H1 (cell line): ENCODE results near the gene CADPS. TPM values are rescaled to one million over a fixed set of nuclear protein-coding genes. Genes with fewer than 3 reads are reported as not detected.

Experiments used
- CTCF ChIA-PET: fragments of 300-600 bp; sonication (Branson Sonifier 250); formaldehyde crosslinking; loops from one replicate; lab custom pipeline; 2021; ENCODE audit not compliant: partially characterized antibody; lab: Charles Lee
- POLR2A ChIA-PET: fragments of 300-600 bp; sonication (Branson Sonifier 250); formaldehyde crosslinking; loops from one replicate; lab custom pipeline; 2021; ENCODE audit warnings: inconsistent platforms; ENCODE audit not compliant: partially characterized antibody; lab: Charles Lee
- DNase-seq, 2 experiments: peaks; one replicate each; pipeline versions ENCODE4 v3.0.0 to v3.0.0-alpha.2; 2010 to 2022; ENCODE audit warnings: low spot score in 2 of 2, low read depth in 1 of 2, mixed read lengths in 1 of 2
- FAIRE-seq: peaks from 2 replicates; lab custom pipeline; 2011; peaks lifted over from hg19 to GRCh38; lab: Jason Lieb, UNC
- H2AFZ ChIP-seq: 2 replicates; pipeline ENCODE4 v1.8.1; 2012; ENCODE audit warnings: low read length, inconsistent platforms
- H2AK5ac ChIP-seq: 2 replicates; pipeline ENCODE4 v1.6.1; 2013; ENCODE audit warnings: low read depth, low read length
- H2BK120ac ChIP-seq: replicated peaks from 2 replicates; pipeline ENCODE3; 2013; ENCODE audit warnings: low read depth, low read length, inconsistent platforms
- H2BK12ac ChIP-seq: 2 replicates; pipeline ENCODE4 v1.6.1; 2013; ENCODE audit warnings: low read depth, low read length
- H2BK15ac ChIP-seq: 2 replicates; pipeline ENCODE4 v1.6.1; 2013; ENCODE audit warnings: low read length
- H2BK20ac ChIP-seq: 2 replicates; pipeline ENCODE4 v1.6.1; 2013; ENCODE audit warnings: low read length
- H2BK5ac ChIP-seq: 2 replicates; pipeline ENCODE4 v1.6.1; 2013; ENCODE audit warnings: low read depth, low read length
- H3K14ac ChIP-seq: 2 replicates; pipeline ENCODE4 v1.6.1; 2013; ENCODE audit warnings: inconsistent platforms; ENCODE audit not compliant: insufficient read length
- H3K18ac ChIP-seq: 2 replicates; pipeline ENCODE4 v1.6.1; 2013; ENCODE audit warnings: low read length; ENCODE audit errors: extremely low read depth
- H3K23ac ChIP-seq: 2 replicates; pipeline ENCODE4 v1.6.1; 2013; ENCODE audit warnings: inconsistent platforms; ENCODE audit not compliant: insufficient read length
- H3K23me2 ChIP-seq: 2 replicates; pipeline ENCODE4 v1.6.1; 2013; ENCODE audit warnings: low read depth, low read length
- H3K27ac ChIP-seq: 2 replicates; pipeline ENCODE4 v1.6.1; 2011; ENCODE audit warnings: low read depth, low read length, inconsistent platforms
- H3K27me3 ChIP-seq, 4 experiments: replicated peaks in 1 of 4; 1 replicate in 1 of 4; 2 replicates in 3 of 4; pipeline versions ENCODE4 v1.6.1 to v1.8.1; 2011 to 2013; ENCODE audit warnings: low read length in 3 of 4, mild to moderate bottlenecking in 3 of 4, inconsistent platforms in 2 of 4, mixed read lengths in 2 of 4, moderate library complexity in 1 of 4; ENCODE audit not compliant: control insufficient read depth in 3 of 4, insufficient read depth in 3 of 4; ENCODE audit errors: extremely low read depth in 1 of 4
- H3K36me3 ChIP-seq, 4 experiments: 2 replicates each; pipeline versions ENCODE4 v1.6.1 to v1.8.1; 2011 to 2013; ENCODE audit warnings: mild to moderate bottlenecking in 4 of 4, low read length in 3 of 4, moderate library complexity in 2 of 4, control low read depth in 1 of 4, inconsistent platforms in 1 of 4; ENCODE audit not compliant: insufficient read depth in 4 of 4, control insufficient read depth in 2 of 4
- H3K4ac ChIP-seq: replicated peaks from 2 replicates; pipeline ENCODE3; 2013; ENCODE audit warnings: low read length, low read depth, mixed read lengths, inconsistent platforms; ENCODE audit not compliant: insufficient read length
- H3K4me1 ChIP-seq, 4 experiments: replicated peaks in 1 of 4; 1 replicate in 1 of 4; 2 replicates in 3 of 4; pipeline versions ENCODE4 v1.6.1 to v1.8.1; 2011 to 2013; ENCODE audit warnings: low read length in 3 of 4, inconsistent platforms in 2 of 4, mixed read lengths in 1 of 4; ENCODE audit not compliant: insufficient read depth in 4 of 4, control insufficient read depth in 3 of 4
- H3K4me2 ChIP-seq, 2 experiments: 2 replicates each; pipeline versions ENCODE4 v1.6.1 to v1.8.1; 2011 to 2013; ENCODE audit warnings: low read depth in 2 of 2, low read length in 2 of 2, control low read depth in 1 of 2, inconsistent platforms in 1 of 2, mild to moderate bottlenecking in 1 of 2; ENCODE audit not compliant: insufficient read depth in 1 of 2
- H3K4me3 ChIP-seq, 4 experiments: fragments of 200-600, 300-600 bp in 1 of 4; sonication (generic), shearing (Covaris generic), sonication (Bioruptor Twin) in 1 of 4; 2 replicates each; pipeline versions ENCODE4 v1.5.1 to v1.8.1; 2011 to 2016; ENCODE audit warnings: low read length in 4 of 4, low read depth in 3 of 4, control low read depth in 2 of 4, inconsistent platforms in 2 of 4, mild to moderate bottlenecking in 2 of 4, mixed read lengths in 1 of 4, moderate library complexity in 1 of 4; ENCODE audit not compliant: insufficient read depth in 2 of 4; ENCODE audit errors: extremely low read depth in 1 of 4
- H3K56ac ChIP-seq: replicated peaks from 2 replicates; pipeline ENCODE3; 2013; ENCODE audit warnings: low read depth, mild to moderate bottlenecking, mixed read lengths, low read length, inconsistent platforms; ENCODE audit not compliant: insufficient read length
- H3K79me1 ChIP-seq: 2 replicates; pipeline ENCODE4 v1.6.1; 2013; ENCODE audit warnings: low read depth, low read length, control low read depth
- H3K79me2 ChIP-seq, 2 experiments: 2 replicates each; pipeline versions ENCODE4 v1.6.1 to v1.8.1; 2012 to 2013; ENCODE audit warnings: low read length in 2 of 2, mild to moderate bottlenecking in 2 of 2, inconsistent platforms in 1 of 2; ENCODE audit not compliant: insufficient read depth in 2 of 2, control insufficient read depth in 1 of 2
- H3K9ac ChIP-seq, 4 experiments: replicated peaks in 1 of 4; 1 replicate in 1 of 4; 2 replicates in 3 of 4; pipeline versions ENCODE4 v1.6.1 to v1.8.1; 2011 to 2013; ENCODE audit warnings: low read depth in 3 of 4, low read length in 3 of 4, control low read depth in 2 of 4, mild to moderate bottlenecking in 2 of 4, moderate library complexity in 2 of 4, inconsistent platforms in 1 of 4; ENCODE audit errors: extremely low read depth in 1 of 4
- H3K9me3 ChIP-seq, 2 experiments: 2 replicates each; pipeline versions ENCODE4 v1.6.1 to v1.8.1; 2012 to 2013; ENCODE audit warnings: mild to moderate bottlenecking in 2 of 2, moderate library complexity in 2 of 2, control low read depth in 1 of 2, inconsistent platforms in 1 of 2, low read depth in 1 of 2, low read length in 1 of 2, mixed read lengths in 1 of 2; ENCODE audit not compliant: insufficient read depth in 2 of 2
- H4K20me1 ChIP-seq, 2 experiments: replicated peaks in 1 of 2; 2 replicates each; pipeline versions ENCODE3 to v1.8.1; 2011 to 2013; ENCODE audit warnings: inconsistent platforms in 2 of 2, low read length in 2 of 2, mild to moderate bottlenecking in 1 of 2; ENCODE audit not compliant: insufficient read depth in 2 of 2, control insufficient read depth in 1 of 2
- H4K5ac ChIP-seq: 2 replicates; pipeline ENCODE4 v1.6.1; 2013; ENCODE audit warnings: low read length, low read depth, mixed read lengths, inconsistent platforms; ENCODE audit not compliant: insufficient read length
- H4K8ac ChIP-seq: 2 replicates; pipeline ENCODE4 v1.8.0; 2013; ENCODE audit warnings: mild to moderate bottlenecking, moderate library complexity, low read length, inconsistent platforms; ENCODE audit not compliant: insufficient read depth; ENCODE audit errors: extremely low read depth
- H4K91ac ChIP-seq: replicated peaks from 2 replicates; pipeline ENCODE3; 2013; ENCODE audit warnings: low read length, mixed read lengths, inconsistent platforms; ENCODE audit not compliant: insufficient read length
- ASH2L ChIP-seq: fragments of 200-600, 300-600 bp; sonication (generic); IDR thresholded peaks from one replicate; pipeline ENCODE4 v1.7.1; 2017; ENCODE audit warnings: low read length
- CBX8 ChIP-seq: fragments of 300-800, 300-1000 bp; sonication (generic); IDR thresholded peaks from 2 replicates; pipeline ENCODE4 v1.7.1; 2016; ENCODE audit warnings: low read depth, low read length, borderline replicate concordance
- CHD1 ChIP-seq: IDR thresholded peaks from 2 replicates; pipeline ENCODE4 v1.6.1; 2012; ENCODE audit warnings: low read depth, low read length, improper control_type of control experiment
- FOSL1 ChIP-seq: IDR thresholded peaks from 2 replicates; pipeline ENCODE4 v1.6.1; 2011; ENCODE audit warnings: mild to moderate bottlenecking, low read depth, low read length, moderate library complexity; ENCODE audit not compliant: insufficient read depth
- HDAC2 ChIP-seq, 2 experiments: fragments of 300-600 bp in 1 of 2; sonication (generic) in 1 of 2; IDR thresholded peaks; 2 replicates each; pipeline ENCODE4 v1.6.1; 2011 to 2012; ENCODE audit warnings: low read depth in 2 of 2, low read length in 2 of 2, mild to moderate bottlenecking in 2 of 2, moderate library complexity in 2 of 2, borderline replicate concordance in 1 of 2, inconsistent platforms in 1 of 2
- MAFK ChIP-seq: IDR thresholded peaks from 2 replicates; pipeline ENCODE4 v1.6.1; 2012; ENCODE audit warnings: low read depth, mild to moderate bottlenecking, improper control_type of control experiment, low read length
- PHF8 ChIP-seq: fragments of 200-600 bp; sonication (generic); conservative IDR thresholded peaks from 2 replicates; pipeline ENCODE4 v1.7.1; 2012; ENCODE audit warnings: low read depth, mild to moderate bottlenecking, inconsistent platforms, low read length, moderate library complexity
- RAD21 ChIP-seq, 2 experiments: IDR thresholded peaks in 1 of 2; conservative IDR thresholded peaks in 1 of 2; 2 replicates each; pipeline ENCODE4 v1.6.1; 2011; ENCODE audit warnings: low read depth in 2 of 2, low read length in 2 of 2, improper control_type of control experiment in 1 of 2, inconsistent platforms in 1 of 2, mild to moderate bottlenecking in 1 of 2, moderate library complexity in 1 of 2
- RFX5 ChIP-seq: IDR thresholded peaks from 2 replicates; pipeline ENCODE4 v1.6.1; 2011; ENCODE audit warnings: low read depth, low read length, improper control_type of control experiment, borderline replicate concordance
- RXRA ChIP-seq: IDR thresholded peaks from 2 replicates; pipeline ENCODE4 v1.6.1; 2011; ENCODE audit warnings: low read depth, mild to moderate bottlenecking, low read length, moderate library complexity; ENCODE audit not compliant: insufficient read depth
- SRF ChIP-seq: IDR thresholded peaks from 2 replicates; pipeline ENCODE4 v1.6.1; 2011; ENCODE audit warnings: mild to moderate bottlenecking, low read depth, low read length, moderate library complexity
- TCF12 ChIP-seq: IDR thresholded peaks from 2 replicates; pipeline ENCODE4 v1.6.1; 2011; ENCODE audit warnings: low read depth, mild to moderate bottlenecking, low read length
- WGBS, 2 experiments: shearing (Covaris generic) in 1 of 2; methylation state at CpG; one replicate each; pipeline versions ENCODE4 v1.1.6 to v1.1.7; 2013 to 2015; ENCODE audit warnings: low lambda C conversion rate in 2 of 2, mixed read lengths in 2 of 2, inconsistent platforms in 1 of 2, low coverage in 1 of 2, missing lambda C conversion rate in 1 of 2; ENCODE audit not compliant: insufficient replicate concordance in 2 of 2, insufficient coverage in 1 of 2, insufficient read length in 1 of 2; ENCODE audit errors: extremely low coverage in 1 of 2, missing lambda C conversion rate in 1 of 2; 5-methylcytosine and 5-hydroxymethylcytosine counted together
- polyA plus RNA-seq, 7 experiments: library from polyadenylated mRNA; depleted of rRNA in 3 of 7; stranded (reverse) in 5 of 7; unstranded in 2 of 7; fragments of >200 nt in 5 of 7; fragments of 200-250 nt in 2 of 7; gene quantifications; 1 replicate in 5 of 7; 2 replicates in 1 of 7; 4 replicates in 1 of 7; pipeline versions ENCODE4 v1.2.1 to v1.2.3, GENCODE V29; 2011 to 2013; ENCODE audit warnings: missing spikeins in 2 of 7, mixed read lengths in 2 of 7
- total RNA-seq: library from RNA; stranded (reverse); fragmentation: NEBNext Ultra II Directional; extraction: Animal tissue kit (Norgen Biotek cat#: 25700); gene quantifications from 2 replicates; pipeline ENCODE4 v1.2.1, GENCODE V29; 2021
- TF ChIP-seq, protein P1 (sequence below): IDR thresholded peaks from 2 replicates; pipeline ENCODE4 v1.6.1; 2012; ENCODE audit warnings: inconsistent platforms

Gene CADPS
- total and polyA plus RNA-seq, 2 of the 8 experiments (the other 6 are each of a cell fraction or from before 2014, with no cell fraction given) = 7.1 to 10.2 TPM

DNA sequence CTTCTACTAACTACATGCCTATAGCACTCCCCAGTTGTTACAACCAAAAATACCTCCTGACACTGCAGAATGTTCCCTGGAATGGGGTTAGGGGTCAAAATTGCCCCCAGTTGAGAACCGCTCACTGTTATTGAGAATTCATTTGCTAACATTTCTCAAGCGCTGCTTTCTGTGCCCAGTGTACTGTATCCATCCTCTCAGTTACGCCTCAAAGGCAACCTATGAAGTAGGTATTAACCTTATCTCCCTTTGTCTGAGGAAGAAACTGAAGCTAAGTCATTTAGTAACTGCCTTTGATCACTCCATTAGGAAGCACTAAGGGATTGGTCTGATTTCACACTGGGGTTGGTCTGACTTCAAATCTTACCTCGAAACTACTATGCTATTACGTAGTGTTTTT is 70.1 kb downstream of the CADPS start:
- no peaks in the 10 kb centered on the region for H3K27me3 ChIP-seq
- 84% methylated on average over 5 of the region's 5 CpGs; no CpG with 5 or more reads in 1 of the 2 experiments for WGBS, 2 experiments
- TF ChIP-seq ASH2L (no peak), CBX8 (no peak), RAD21 (IDR thresholded peaks at IDR 0.05 in 1 of 2, conservative IDR thresholded peaks at IDR 0.05 in 1 of 2; ENCODE audit: low read depth in 2 of 2, low read length in 2 of 2) (no peak), HDAC2 (IDR thresholded peaks at IDR 0.05; ENCODE audit: borderline replicate concordance in 1 of 2, low read depth in 2 of 2, low read length in 2 of 2) (no peak), FOSL1 (no peak), SRF (no peak), CHD1 (no peak), RFX5 (no peak), RXRA (no peak), MAFK (no peak), PHF8 (no peak), TCF12 (no peak)
- TF ChIP-seq, protein P1, sequence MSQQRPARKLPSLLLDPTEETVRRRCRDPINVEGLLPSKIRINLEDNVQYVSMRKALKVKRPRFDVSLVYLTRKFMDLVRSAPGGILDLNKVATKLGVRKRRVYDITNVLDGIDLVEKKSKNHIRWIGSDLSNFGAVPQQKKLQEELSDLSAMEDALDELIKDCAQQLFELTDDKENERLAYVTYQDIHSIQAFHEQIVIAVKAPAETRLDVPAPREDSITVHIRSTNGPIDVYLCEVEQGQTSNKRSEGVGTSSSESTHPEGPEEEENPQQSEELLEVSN = no peak

More for the DNA sequence above, 70.1 kb downstream of the CADPS start:
- Histone ChIP-seq H2BK120ac (no peak overlapping the region), H3K79me1 (no peaks in the 10 kb centered on the region), H3K56ac (no peak overlapping the region), H3K4ac (peak overlapping the region; percentile 44), H3K4me3 (no peak overlapping the region), H3K14ac (no peak overlapping the region), H3K23me2 (no peaks in the 10 kb centered on the region; the same call in 1 of the 2 replicates), H2BK20ac (no peak overlapping the region; the same call in 1 of the 2 replicates), H2BK12ac (no peak overlapping the region), H2BK5ac (no peak overlapping the region), H3K27ac (no peak overlapping the region), H3K23ac (no peak overlapping the region), H2AFZ (no peak overlapping the region), H3K79me2 (no peaks in the 10 kb centered on the region), H4K20me1 (no peaks in the 10 kb centered on the region), H3K4me1 (peaks cover 0 to 2% (median 0%) of the 10 kb centered on the region in 4 experiments; a peak in 4 of 7 replicates), H4K8ac (no peak overlapping the region), H3K9ac (no peak overlapping the region), H2BK15ac (no peak overlapping the region), H2AK5ac (no peak overlapping the region), H3K4me2 (no peak overlapping the region), H3K18ac (no peak overlapping the region), H4K91ac (no peak overlapping the region), H3K36me3 (no peaks in the 10 kb centered on the region), H4K5ac (no peak overlapping the region), H3K9me3 (no peaks in the 10 kb centered on the region)
- ChIA-PET CTCF (interaction anchor here (1.1 to 16.8 kb wide), 3 partner anchors 11 to 182 kb away, joined by 4 to 216 read pairs (median 6); no protein-coding TSS in a partner anchor), POLR2A (interaction anchor here (1.1 kb wide), 1 partner anchor 10 kb away, joined by 3 read pairs; no protein-coding TSS in a partner anchor)
- DNase-seq (no peak), FAIRE-seq (no peak)
